SJCRH30 (cell line): ENCODE measurements around the gene CCDC63. TPM values are rescaled to one million over a fixed set of nuclear protein-coding genes. Genes with fewer than 3 reads are reported as not detected.
A peak's percentile ranks its signal among the peaks of the same experiment; 100 is the strongest.
"Not testable (repeated sequence)": the region's sequence is repeated elsewhere in the genome, so short reads cannot be mapped to it uniquely, and the experiment has no call there.

Experiments
- DNase-seq, 2 experiments: peaks; one replicate each; pipeline ENCODE4 v3.0.0-alpha.2; 2015 to 2020
- H3K27ac ChIP-seq: fragments of 250-450 bp; sonication (Bioruptor Pico); 2 replicates; pipeline ENCODE4 v1.5.1; 2020; ENCODE audit warnings: mild to moderate bottlenecking, moderate library complexity
- H3K27me3 ChIP-seq: fragments of 250-450 bp; sonication (Bioruptor Pico); 2 replicates; pipeline ENCODE4 v1.5.1; 2020; ENCODE audit warnings: mild to moderate bottlenecking, moderate library complexity
- H3K36me3 ChIP-seq: fragments of 250-450 bp; sonication (Bioruptor Pico); 2 replicates; pipeline ENCODE4 v1.5.1; 2020; ENCODE audit warnings: mild to moderate bottlenecking, moderate library complexity
- H3K4me1 ChIP-seq: fragments of 250-450 bp; sonication (Bioruptor Pico); 2 replicates; pipeline ENCODE4 v1.5.1; 2020; ENCODE audit warnings: mild to moderate bottlenecking, moderate library complexity
- H3K4me3 ChIP-seq: fragments of 250-450 bp; sonication (Bioruptor Pico); 2 replicates; pipeline ENCODE4 v1.5.1; 2020; ENCODE audit warnings: mild to moderate bottlenecking, moderate library complexity
- H3K9me3 ChIP-seq: fragments of 250-450 bp; sonication (Bioruptor Pico); replicated peaks from 2 replicates; pipeline ENCODE4 v1.5.1; 2020; ENCODE audit warnings: mild to moderate bottlenecking, moderate library complexity
- total RNA-seq: library from RNA; depleted of rRNA; stranded (reverse); fragments of >200 nt; shearing (Covaris generic); gene quantifications from 2 replicates; pipeline ENCODE4 v1.2.3, GENCODE V29; 2014

CCDC63 gene
- total RNA-seq, 1 experiment from 2014 or later = not detected

DNA sequence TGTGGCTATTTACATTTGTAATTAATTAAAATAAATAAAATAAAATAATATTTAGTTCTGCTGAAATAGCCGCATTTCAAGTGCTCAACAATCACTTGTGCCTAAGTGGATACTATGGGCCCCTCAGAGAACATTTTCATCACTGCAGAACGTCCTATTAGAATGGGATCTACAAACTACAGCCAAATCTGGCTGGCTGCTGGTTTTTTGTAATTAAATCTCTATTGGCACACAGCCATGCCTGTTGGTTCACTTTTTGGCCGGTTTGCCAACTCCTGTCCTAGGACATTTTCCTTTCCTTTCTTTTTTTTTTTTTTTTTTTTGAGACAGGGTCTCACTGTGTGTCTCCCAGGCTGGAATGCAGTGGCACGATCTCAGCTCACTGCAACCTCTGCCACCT is 9.8 kb downstream of the CCDC63 start:
- Histone ChIP-seq H3K27ac (no peak overlapping the region), H3K36me3 (no peaks in the 10 kb centered on the region), H3K9me3 (no peaks in the 10 kb centered on the region), H3K4me3 (no peak overlapping the region), H3K27me3 (no peaks in the 10 kb centered on the region), H3K4me1 (no peaks in the 10 kb centered on the region)
- no peak for DNase-seq

DNA sequence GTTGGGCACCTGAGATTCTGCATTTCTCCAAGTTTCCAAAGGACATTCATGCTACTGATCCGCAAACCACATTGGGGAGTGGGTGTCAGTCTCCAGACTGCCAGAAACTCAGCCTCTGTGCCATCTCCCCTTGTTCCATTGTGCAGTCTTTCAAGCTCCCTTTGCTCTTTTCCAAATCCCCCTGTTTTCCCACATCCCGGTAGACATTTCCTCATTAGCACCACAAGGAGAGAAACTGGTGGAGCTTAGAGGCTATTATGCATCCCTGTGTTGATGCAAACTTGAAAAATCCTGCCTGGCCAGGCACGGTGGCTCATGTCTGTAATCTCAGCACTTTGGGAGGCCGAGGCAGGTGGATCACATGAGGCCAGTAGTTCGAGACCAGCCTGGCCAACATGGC is 10.7 kb downstream of the CCDC63 start:
- Histone ChIP-seq H3K4me3 (no peak overlapping the region), H3K9me3 (no peaks in the 10 kb centered on the region), H3K4me1 (no peaks in the 10 kb centered on the region), H3K36me3 (no peaks in the 10 kb centered on the region), H3K27me3 (no peaks in the 10 kb centered on the region), H3K27ac (no peak overlapping the region)
- no peak for DNase-seq

DNA sequence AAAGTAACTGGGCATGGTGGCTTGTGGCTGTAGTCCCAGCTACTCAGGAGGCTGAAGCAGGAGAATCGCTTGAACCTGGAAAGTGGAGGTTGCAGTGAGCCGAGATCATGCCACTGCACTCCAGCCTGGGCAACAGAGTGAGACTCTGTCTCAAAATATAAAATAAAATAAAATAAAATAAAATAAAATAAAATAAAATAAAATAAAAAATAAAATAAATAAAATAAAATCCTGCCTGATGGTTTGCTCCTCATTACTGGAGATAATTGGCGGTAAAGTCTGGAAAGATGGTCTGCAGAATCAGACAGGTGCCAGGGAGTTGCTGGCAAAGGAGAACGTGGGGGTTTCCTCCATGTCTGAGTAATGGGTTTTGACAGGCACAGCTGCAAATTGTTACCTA is 11.2 kb downstream of the CCDC63 start:
- not testable (repeated sequence) for H3K27me3 ChIP-seq, H3K4me3 ChIP-seq, H3K4me1 ChIP-seq, DNase-seq, H3K27ac ChIP-seq, H3K36me3 ChIP-seq, H3K9me3 ChIP-seq

DNA sequence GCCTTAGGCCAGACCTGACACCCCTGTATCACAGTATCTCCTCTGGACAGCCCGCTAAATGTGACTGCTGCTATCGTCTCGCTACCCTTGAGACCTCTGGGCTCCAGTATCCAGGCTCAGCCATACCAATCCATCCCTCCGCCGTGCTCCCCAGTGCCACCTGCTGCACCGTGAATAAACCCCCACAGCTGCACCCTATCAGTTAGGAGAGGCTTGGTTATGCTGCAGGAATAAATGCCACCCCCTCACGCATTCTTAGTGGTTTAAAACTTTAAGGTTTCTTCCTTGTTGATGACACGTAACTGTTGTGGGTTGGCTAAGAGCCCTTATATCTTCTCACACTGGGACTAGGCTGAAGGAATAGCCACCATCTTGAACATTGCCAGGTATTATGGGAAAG is 12.1 kb downstream of the CCDC63 start:
- no peaks in the 10 kb centered on the region for H3K27me3 ChIP-seq
- peak in 1 of 2 experiments; percentile 9 for DNase-seq
- H3K36me3 ChIP-seq = no peaks in the 10 kb centered on the region
- no peaks in the 10 kb centered on the region for H3K4me1 ChIP-seq
- H3K27ac ChIP-seq = no peak overlapping the region
- H3K4me3 ChIP-seq = no peak overlapping the region
- H3K9me3 ChIP-seq = no peaks in the 10 kb centered on the region

DNA sequence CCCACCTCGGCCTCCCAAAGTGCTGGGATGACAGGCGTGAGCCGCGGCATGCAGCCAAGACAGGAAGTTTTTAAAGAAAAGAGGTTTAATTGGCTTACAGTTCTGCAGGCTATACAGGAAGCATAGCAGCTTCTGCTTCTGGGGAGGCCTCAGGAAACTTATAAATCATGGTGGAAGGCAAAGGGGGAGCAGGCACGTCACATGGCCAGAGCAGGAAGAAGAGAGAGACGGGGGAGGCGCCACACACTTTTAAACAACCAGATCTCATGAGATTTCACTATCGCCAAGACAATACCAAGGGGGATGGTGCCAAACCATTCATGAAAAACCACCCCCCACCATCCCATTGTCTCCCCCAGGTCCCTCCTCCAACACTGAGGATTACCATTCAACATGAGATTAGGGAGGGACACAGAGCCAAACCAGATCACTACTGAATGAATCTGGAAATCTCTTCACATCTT is 14.1 kb downstream of the CCDC63 start:
- H3K27me3 ChIP-seq = no peaks in the 10 kb centered on the region
- no peaks in the 10 kb centered on the region for H3K36me3 ChIP-seq
- no peak overlapping the region for H3K4me3 ChIP-seq
- no peak for DNase-seq
- no peaks in the 10 kb centered on the region for H3K4me1 ChIP-seq
- H3K27ac ChIP-seq = no peak overlapping the region
- H3K9me3 ChIP-seq = no peaks in the 10 kb centered on the region

DNA sequence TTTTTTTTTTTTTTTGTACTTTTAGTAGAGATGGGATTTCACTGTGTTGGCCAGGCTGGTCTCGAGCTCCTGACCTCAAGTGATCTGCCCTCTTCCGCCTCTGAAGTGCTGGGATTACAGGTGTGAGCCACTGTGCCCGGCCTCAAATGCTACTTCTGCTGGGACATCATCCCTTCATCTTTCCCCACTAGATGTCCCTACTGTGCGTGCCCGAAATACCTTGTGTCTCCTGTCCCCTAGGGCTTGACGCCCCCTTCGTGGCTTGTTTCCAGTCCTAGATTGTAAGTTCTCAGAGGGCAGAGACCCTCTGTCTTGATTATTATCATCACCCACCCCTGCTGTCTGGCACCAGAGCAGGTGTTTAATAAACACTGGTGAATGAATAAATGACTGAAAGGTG is 14.9 kb downstream of the CCDC63 start:
- Histone ChIP-seq H3K4me1 (no peaks in the 10 kb centered on the region), H3K4me3 (no peak overlapping the region), H3K36me3 (no peaks in the 10 kb centered on the region), H3K27me3 (no peaks in the 10 kb centered on the region), H3K27ac (no peak overlapping the region), H3K9me3 (no peaks in the 10 kb centered on the region)
- no peak for DNase-seq

DNA sequence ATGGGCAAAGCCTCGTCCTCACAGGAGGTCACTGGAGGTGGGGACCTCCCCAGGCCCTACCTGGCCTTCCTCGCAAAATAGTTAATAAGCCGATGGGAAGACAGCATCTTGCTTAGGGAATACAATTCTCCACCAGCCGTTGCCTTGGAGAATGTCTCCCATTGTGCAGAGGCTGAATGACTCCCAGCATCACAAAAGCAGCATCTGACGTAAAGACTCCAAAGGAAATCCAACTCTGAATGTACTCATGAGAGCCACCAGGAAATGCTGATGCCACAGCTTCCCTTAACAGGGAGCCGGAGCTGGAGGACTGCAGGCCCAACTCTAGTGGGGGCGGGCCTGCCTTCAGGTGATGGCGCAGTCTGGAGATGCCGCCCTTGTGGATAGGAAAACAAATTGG is 15.5 kb downstream of the CCDC63 start:
- no peaks in the 10 kb centered on the region for H3K27me3 ChIP-seq
- no peaks in the 10 kb centered on the region for H3K4me1 ChIP-seq
- H3K36me3 ChIP-seq = no peaks in the 10 kb centered on the region
- H3K4me3 ChIP-seq = no peak overlapping the region
- no peak for DNase-seq
- no peaks in the 10 kb centered on the region for H3K9me3 ChIP-seq
- no peak overlapping the region for H3K27ac ChIP-seq

DNA sequence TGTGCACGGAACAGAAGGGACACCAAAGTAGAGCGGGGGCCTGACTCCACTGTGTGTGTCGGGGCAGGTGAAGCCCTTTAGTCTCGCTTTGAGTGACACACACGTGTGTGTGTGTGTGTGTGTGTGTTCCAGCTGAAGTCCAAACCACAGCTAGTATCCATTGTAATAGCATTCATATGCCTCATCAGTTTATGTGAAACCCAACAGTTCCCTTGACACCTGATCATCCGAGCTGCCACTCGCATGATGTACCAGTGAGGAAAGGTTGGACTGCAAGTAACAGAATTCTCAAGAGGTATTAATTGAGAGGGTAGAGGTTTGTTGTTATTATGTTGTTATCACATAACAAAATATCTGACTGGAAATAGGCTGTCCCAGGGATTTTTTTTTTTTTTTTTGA is 16.4 kb downstream of the CCDC63 start:
- no peaks in the 10 kb centered on the region for H3K9me3 ChIP-seq
- H3K36me3 ChIP-seq = no peaks in the 10 kb centered on the region
- H3K27ac ChIP-seq = no peak overlapping the region
- no peak overlapping the region for H3K4me3 ChIP-seq
- H3K4me1 ChIP-seq = no peaks in the 10 kb centered on the region
- no peak for DNase-seq
- H3K27me3 ChIP-seq = no peaks in the 10 kb centered on the region

DNA sequence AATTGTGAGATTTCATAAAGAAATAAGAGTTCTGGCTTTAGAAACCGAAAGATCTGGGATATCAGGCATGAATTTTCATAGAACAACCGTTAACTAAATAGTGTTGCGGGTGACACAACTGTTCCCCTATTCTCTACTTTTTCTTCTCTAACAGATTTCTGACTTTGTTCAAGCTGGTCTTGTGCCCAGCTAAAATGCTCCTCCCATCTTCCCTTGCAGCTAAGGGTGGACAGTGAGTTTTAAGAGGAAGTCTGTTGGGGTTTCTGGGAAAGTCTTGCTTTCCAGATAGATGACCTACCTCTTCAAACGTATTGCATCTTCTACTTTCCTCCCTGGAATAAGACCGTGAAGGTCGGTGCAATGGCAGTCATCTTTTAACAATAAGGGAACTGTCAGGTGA is 18.7 kb downstream of the CCDC63 start:
- H3K4me1 ChIP-seq = no peaks in the 10 kb centered on the region
- H3K9me3 ChIP-seq = no peaks in the 10 kb centered on the region
- no peaks in the 10 kb centered on the region for H3K27me3 ChIP-seq
- H3K4me3 ChIP-seq = no peak overlapping the region
- no peak overlapping the region for H3K27ac ChIP-seq
- DNase-seq = no peak
- no peaks in the 10 kb centered on the region for H3K36me3 ChIP-seq

DNA sequence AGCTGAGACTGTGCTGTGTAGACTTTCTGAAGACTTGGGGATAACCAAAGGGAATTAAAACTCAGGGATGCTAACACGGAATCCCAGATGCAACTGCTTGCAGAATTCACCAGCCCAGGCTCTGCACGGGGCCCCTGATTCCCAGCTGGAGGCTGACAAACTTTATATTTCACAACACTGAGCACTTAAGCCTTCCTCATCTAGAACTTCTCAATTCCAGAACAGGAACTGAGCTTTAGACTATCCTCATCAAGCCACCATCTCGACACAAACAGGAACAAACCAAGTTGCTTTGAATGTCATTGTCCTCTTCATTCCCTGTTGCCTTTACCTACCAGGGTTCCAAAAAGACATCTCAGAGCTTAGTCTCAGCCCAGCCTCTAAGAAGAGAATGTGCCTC is 22.2 kb downstream of the CCDC63 start:
- Histone ChIP-seq H3K27me3 (no peaks in the 10 kb centered on the region), H3K9me3 (no peaks in the 10 kb centered on the region), H3K4me1 (no peaks in the 10 kb centered on the region), H3K4me3 (no peak overlapping the region), H3K27ac (no peak overlapping the region), H3K36me3 (no peaks in the 10 kb centered on the region)
- DNase-seq = no peak

DNA sequence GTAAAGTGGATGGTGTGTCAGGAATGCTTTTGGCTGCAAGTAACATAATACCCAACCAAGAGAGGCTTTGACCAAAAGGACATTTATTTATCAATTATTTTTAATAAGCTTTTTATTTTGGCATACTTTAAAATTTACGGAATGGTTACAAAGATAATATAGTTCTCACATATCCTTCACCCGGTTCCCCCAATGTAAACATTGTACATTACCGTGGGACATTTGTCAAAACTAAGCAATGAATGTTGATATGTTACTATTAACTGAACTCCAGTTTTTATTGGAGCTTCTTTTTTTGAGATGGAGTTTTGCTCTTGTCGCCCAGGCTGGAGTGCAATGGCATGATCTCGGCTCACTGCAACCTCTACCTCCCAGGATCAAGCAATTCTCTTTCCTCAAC is 23.0 kb downstream of the CCDC63 start:
- H3K27me3 ChIP-seq = no peaks in the 10 kb centered on the region
- H3K36me3 ChIP-seq = no peaks in the 10 kb centered on the region
- no peak overlapping the region for H3K4me3 ChIP-seq
- no peak for DNase-seq
- H3K9me3 ChIP-seq = no peaks in the 10 kb centered on the region
- H3K4me1 ChIP-seq = no peaks in the 10 kb centered on the region
- no peak overlapping the region for H3K27ac ChIP-seq

DNA sequence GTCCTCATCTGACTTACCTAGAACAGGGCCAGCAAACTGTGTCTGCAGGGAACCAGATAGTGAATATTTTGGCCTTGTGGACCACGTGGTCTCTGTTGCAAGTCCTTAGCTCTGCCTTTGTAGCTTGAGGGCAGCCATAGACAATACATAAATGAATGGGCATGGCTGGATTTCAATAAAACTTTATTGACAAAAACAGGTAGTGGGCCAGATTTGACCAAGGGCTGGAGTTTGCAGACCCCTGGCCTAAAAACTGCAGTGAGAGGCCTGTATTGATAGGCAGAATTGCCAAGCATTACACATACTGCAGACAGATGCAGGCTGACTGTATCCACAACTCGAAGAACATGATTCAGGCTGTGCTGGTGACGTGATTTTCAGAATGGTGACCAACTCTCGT is 25.3 kb downstream of the CCDC63 start:
- Histone ChIP-seq H3K4me3 (no peak overlapping the region), H3K4me1 (no peaks in the 10 kb centered on the region), H3K27me3 (no peaks in the 10 kb centered on the region), H3K36me3 (no peaks in the 10 kb centered on the region), H3K27ac (no peak overlapping the region), H3K9me3 (no peaks in the 10 kb centered on the region)
- no peak for DNase-seq

DNA sequence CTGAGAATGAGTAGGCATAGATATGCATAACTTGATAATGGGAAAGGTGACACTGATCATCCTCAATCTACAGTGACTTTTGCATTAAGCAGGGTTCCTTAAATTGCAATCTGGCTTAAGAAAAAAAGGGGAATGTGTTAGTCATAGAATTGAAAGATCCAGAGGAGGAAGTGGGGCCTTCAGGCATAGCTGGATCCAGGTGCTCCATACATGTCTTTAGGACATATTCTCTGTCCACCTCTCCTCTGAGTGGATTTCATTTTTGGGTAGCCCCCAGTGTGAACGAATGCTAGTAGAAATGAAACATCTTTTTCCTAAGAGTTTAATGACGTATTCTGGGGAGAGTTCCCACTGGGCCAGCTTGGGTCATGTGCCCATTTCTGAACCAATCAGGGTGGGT is 27.6 kb downstream of the CCDC63 start:
- Histone ChIP-seq H3K27ac (no peak overlapping the region), H3K36me3 (no peaks in the 10 kb centered on the region), H3K9me3 (no peaks in the 10 kb centered on the region), H3K4me3 (no peak overlapping the region), H3K27me3 (no peaks in the 10 kb centered on the region), H3K4me1 (no peaks in the 10 kb centered on the region)
- no peak for DNase-seq

DNA sequence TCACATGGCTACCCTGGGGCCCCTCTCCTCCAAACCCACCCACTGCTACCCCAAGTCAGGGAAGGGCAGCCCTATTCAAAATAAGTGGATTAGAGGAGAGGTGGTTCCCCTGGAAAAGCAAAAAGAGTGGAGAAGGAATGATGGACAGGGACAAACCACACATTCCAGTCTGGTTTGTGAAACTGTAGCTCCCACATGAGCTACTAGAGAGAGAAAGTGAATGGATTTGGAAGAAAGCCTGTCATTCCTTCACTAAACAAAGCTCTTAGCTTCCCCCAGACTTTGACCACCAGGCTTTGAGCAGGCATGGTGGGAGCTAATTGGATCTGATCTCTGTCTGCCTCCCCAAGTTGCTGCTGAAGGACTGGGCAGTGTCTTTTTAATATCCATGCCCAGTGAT is 28.0 kb downstream of the CCDC63 start:
- Histone ChIP-seq H3K9me3 (no peaks in the 10 kb centered on the region), H3K27ac (no peak overlapping the region), H3K27me3 (no peaks in the 10 kb centered on the region), H3K36me3 (no peaks in the 10 kb centered on the region), H3K4me1 (no peaks in the 10 kb centered on the region), H3K4me3 (no peak overlapping the region)
- DNase-seq = no peak

DNA sequence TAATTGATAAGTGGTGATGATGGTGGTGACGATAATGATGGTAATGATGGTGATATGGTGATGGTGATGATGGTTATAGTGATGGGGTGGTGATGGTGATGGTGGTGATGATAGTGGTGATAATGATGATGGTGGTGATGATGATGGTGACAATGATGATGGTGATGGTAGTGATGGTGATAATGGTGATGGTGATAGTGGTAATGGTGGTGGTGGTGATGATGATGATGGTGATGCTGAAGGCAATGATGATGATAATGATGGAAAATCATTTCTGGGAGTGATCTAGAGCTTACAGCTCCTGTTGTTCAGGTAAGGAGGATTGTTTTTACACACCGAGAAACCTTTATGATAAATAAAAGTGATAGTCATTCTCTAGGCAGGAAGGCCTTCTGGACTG is 33.9 kb downstream of the CCDC63 start:
- Histone ChIP-seq H3K9me3 (no peaks in the 10 kb centered on the region), H3K4me3 (no peak overlapping the region), H3K4me1 (no peaks in the 10 kb centered on the region), H3K27me3 (no peaks in the 10 kb centered on the region), H3K27ac (no peak overlapping the region), H3K36me3 (no peaks in the 10 kb centered on the region)
- DNase-seq = no peak

DNA sequence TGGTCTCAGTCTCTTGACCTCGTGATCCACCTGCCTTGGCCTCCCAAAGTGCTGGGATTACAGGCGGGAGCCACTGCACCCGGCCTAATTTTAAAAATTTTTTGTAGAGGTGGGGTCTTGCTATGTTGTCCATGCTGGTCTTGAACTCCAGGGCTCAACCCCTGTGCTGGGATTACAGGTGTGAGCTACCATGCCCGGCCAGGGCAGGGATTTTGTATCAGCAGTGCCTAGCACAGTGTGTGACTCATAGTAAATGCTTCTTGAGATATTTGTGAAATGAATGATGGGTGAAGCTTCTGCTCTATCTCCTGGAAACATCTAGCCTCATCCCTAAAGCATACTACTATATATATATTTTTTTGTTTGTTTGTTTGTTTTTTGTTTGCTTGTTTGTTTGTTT is 36.5 kb downstream of the CCDC63 start:
- Histone ChIP-seq H3K4me1 (no peaks in the 10 kb centered on the region), H3K4me3 (no peak overlapping the region), H3K27ac (no peak overlapping the region), H3K36me3 (no peaks in the 10 kb centered on the region), H3K27me3 (no peaks in the 10 kb centered on the region), H3K9me3 (no peaks in the 10 kb centered on the region)
- DNase-seq = no peak
